Activated CD8-positive, alpha-beta memory T cell treated with anti-CD3 and anti-CD28 coated beads for 48 hours (primary cell): ENCODE measurements around the gene LAMA3.

Experiments
- DNase-seq, 3 experiments: peaks; one replicate each; pipeline ENCODE4 v3.0.0-alpha.2; 2020; ENCODE audit warnings: low read depth in 2 of 3, low spot score in 2 of 3

The LAMA3 gene

DNA sequence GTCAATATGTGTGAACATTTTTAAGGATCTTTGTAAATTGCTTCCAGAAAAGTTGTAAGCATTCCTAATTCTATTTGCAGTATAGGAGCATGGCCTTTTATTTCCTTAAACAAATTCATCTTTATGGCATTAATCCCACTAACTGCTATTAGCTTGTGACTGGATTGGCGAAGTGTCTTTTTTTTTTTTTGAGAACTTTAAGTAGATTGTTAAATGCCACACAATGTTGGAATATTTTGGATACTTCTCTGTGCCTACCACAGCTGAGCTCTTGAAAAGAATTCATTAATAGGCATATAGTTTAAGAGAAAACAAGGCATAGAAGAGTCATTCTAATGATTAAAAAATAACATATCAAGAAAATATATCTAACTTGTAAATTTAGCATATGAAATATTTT, 129.7 kb downstream of the LAMA3 start:
- DNase-seq, result no peak

- DNase-seq, result no peak
These were observed 133.5 kb downstream of the LAMA3 start for GRCh38 chr18:23822590-23823385.

GRCh38 chr18:23824240-23824639, 135.0 kb downstream of the LAMA3 start:
- no peak for DNase-seq

- no peak for DNase-seq
These were observed 135.4 kb downstream of the LAMA3 start for GRCh38 chr18:23824669-23825068.

DNA sequence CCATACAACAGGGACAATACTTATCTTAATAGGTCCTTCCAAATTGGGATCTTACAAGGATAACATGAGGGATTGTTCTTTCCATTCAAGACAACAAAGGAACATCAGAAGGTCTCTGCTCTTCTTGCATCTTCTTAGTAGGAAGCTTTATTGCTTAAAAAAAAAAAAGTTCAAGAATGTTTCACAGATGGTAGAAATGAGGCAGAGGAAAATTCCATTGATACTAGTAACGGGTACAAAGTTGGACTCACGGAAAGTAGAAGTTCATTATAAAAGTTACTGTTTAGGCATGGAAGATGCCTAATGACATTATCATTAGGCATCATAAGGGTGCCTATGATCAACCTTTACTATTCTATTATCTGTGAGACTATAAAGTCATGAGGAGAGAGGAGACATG, 136.2 kb downstream of the LAMA3 start:
- DNase-seq, result no peak

DNA sequence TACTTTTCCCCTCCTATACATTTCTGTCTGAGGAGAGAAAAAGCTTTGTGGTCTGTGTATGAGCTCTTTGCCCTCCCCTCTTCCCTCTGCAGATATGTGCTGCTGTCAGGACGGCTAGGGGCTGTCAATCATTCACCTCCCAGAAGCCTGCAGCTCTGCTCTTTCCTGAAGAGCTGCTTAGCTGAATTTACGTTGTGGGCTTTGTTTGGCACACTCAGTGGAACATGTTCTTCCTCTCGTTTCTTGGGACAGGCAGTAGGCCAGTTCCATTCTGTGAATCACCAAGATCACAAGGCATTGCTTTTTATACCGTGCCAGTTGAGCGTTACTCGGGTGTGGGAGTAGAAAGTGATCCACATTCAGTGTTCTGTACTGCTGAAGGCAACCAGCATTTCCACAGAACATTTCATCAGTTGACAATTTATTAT, 136.7 kb downstream of the LAMA3 start:
- no peak for DNase-seq

DNA sequence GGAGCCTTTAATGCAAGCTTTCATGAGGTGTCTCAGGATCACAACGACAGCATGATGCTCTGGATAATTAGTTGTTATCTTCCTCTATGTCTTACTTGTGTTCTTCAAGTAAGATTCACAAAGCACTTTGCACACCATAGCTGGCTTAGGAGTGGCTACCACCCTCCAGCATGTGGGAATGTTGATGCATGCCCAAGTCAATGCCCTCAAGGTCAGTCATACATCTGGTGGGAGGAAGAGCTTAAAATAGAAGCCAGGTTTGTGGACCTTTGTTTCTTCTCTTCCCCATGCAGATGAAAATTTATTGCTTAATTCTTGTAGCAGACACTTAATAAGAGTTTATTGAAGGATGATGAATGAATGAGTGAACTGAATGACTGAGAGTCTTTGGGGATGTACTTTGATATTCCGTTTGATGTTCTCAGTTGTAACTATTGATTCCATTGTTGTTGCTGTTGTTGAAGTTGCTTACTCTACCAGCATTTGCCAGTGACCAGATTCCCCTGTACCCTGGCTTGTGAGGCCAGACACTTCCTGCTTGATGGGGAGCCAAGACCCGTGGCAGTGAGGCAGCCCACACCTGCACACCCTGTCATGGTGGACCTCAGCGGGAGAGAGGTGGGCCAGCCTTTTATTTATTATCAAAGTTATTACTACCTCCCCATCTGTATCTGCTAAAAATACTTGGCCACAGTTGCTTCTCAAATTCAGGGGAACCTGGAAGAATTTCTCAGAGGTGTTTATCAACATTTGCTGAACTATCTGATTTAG, 137.8 kb downstream of the LAMA3 start:
- DNase-seq, result no peak

DNA sequence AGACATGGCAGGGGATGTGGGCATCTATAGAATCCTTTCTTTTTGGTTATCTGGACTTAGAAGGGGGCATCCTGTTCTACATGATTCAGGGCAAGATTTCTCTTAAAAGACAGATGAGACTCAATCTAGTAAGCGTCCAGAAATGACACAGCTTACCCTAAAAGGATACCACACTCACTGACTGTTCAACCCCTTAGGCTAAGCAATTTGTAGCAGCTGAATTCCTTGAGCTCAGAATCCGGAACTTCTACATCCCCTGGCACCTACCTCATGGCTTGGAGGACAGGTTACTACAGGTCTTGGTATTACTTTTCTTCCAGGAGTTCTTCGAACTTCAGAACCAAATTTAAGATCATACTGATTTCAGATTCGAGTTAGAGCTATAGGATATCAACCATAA, 138.4 kb downstream of the LAMA3 start:
- DNase-seq, result no peak

DNA sequence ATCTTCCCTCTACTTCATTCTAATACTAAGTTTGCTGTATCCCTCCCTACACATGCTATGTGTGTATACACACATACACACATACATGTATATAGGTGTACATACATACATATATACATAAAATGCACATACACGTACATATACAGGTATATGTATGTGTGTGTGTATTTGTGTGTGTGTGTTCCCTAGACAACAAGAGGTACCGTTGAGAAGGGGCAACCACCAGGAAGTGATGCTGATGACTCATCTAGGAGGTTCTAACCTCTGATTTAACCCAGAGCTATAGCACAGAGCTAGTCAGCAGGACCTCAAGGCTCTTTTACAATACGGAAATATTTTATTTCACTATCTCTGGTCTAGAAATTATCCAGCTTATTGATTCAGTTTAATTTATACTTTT, 139.2 kb downstream of the LAMA3 start:
- no peak for DNase-seq

DNA sequence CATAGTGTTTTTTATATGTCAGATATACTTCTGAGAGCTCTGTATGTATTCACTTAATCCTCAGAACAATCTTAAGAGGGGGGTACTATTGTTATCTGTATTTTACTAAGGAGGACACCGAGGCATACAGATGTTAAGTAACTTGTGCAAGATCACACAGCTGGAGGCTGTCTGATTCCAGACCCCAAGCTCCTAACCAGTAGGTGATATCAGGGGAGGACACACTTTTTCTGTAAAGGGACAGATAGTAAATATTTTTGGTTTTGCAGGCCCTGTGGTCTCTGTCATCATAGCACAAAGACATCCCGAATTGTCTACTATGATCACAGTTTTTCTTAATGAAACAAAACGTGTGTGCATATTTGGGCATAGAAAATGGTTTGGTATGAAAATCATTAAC, 143.7 kb downstream of the LAMA3 start:
- no peak for DNase-seq

DNA sequence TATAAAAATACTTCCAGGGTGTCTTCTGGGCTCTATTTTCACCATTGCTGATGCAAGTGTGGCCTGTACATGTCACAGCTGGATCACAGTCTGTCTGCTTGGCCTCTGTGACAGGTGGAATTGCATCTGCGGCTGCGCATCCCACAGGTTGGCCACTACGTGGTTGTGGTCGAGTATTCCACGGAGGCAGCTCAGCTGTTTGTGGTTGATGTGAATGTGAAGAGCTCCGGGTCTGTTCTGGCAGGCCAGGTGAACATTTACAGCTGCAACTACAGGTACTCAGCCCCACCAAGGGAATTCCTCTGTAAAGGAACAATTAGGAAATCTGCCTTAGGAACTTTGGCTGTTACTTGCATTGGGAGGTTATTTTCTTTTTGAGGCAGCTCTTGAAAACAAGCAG, 144.5 kb downstream of the LAMA3 start:
- no peak for DNase-seq

- no peak for DNase-seq
These were observed 145.8 kb downstream of the LAMA3 start for GRCh38 chr18:23835091-23835490.

GRCh38 chr18:23835506-23835905, 146.3 kb downstream of the LAMA3 start:
- no peak for DNase-seq

DNA sequence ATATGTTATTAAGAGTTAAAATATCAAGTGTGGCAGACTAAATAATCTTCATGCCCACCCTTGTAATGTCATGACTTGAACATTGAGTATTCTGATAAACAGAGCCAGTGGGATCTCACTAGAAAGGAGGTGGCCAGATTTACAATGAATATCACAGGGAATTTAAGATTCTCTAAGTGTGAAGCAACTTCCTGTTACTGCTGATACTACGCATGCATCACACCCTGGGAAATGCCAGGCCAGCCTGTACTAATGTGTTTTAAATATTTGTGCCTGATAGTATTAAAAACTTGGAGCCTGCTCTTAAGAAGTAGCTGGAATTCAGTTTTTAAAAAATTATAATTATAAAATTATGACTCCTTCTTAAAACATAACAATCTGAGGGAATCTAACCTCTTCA, 148.3 kb downstream of the LAMA3 start:
- DNase-seq, result no peak

- no peak for DNase-seq
These were observed 149.0 kb downstream of the LAMA3 start for GRCh38 chr18:23838233-23838632.

- DNase-seq, result no peak
These were observed 149.6 kb downstream of the LAMA3 start for GRCh38 chr18:23838801-23839366.

DNA sequence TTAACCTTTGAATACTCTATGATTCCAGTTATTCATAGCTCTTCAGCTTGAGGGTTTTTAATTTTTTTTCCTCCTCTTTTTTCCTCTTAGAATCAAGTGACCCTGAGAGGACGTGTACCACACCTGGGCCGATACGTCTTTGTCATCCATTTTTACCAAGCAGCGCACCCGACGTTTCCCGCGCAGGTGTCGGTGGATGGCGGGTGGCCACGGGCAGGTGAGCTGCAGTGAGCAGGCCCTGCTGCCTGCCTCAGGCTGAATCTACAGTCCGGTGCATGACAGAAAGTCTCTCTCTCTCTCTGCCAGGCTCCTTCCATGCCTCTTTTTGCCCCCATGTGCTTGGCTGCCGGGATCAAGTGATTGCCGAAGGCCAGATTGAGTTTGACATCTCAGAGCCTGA, 153.1 kb downstream of the LAMA3 start:
- DNase-seq, result no peak

DNA sequence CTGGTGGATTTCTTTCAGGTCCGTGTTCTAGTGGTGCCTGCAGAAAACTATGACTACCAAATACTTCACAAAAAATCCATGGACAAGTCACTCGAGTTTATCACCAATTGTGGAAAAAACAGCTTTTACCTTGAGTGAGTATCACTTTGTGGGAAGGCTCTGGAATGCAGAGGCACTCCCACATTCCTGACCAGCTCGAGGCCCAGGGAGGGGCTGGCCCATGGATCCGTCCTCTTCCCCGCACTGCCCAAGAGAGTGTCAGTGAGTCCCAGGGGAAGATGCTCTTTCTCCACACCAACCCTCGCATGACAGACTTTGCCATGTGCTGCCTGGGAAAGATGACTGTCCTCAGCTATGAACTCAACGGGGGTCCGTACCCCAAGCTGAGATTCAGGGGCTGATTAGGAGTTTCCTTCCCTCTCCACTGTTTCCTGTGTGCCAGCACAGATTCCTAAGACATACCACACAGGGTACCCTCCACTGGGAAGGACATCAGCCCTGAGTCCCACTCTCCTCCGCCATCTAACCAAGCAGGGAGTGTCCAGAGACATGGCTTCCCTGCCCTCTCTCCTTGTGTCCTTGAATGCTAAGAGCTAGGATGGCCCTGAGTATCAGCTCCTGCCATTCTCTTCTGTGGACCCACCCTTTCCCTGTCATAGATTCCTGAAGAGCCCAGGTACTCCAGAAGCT, 155.9 kb downstream of the LAMA3 start:
- DNase-seq, result no peak

DNA sequence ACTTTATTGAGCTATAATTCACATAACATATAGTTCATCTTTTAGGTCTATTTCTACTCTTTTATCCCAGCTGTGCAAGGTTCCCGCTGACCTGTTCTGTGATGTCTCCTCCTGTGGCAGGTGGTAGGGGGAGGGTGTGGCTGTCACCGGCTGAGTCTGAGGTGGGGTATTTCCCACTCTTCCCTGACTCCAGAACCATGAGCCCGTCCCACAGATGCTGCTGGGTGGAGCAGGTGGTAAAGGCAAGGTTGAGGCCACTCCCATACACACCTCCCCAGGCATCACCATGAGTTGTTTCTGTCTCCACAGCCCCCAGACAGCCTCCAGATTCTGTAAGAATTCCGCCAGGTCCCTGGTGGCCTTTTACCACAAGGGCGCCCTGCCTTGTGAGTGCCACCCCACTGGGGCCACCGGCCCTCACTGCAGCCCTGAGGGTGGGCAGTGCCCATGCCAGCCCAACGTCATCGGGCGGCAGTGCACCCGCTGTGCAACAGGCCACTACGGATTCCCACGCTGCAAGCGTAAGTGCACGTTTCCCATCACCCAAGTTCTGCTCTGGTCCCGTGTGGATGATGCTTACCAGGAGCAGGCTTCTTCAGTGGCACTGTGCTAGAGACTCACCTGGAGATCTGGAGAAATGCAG, 156.9 kb downstream of the LAMA3 start:
- no peak for DNase-seq

- DNase-seq, result no peak
These were observed 158.2 kb downstream of the LAMA3 start for GRCh38 chr18:23847321-23847986.

GRCh38 chr18:23849141-23849540, 159.9 kb downstream of the LAMA3 start:
- DNase-seq, result no peak
